AG08396 (cell line): ENCODE data around the gene TTC38.
"Not testable (repeated sequence)": the region's sequence is repeated elsewhere in the genome, so short reads cannot be mapped to it uniquely, and the experiment has no call there.

Experiments
- DNase-seq: peaks from one replicate; pipeline ENCODE4 v3.0.0; 2012; ENCODE audit warnings: low spot score, mixed read lengths

Gene TTC38

GRCh38 chr22:46246178-46246577 is 21.6 kb upstream of the TTC38 start:
- DNase-seq = no peak

GRCh38 chr22:46247443-46247975 is 20.3 kb upstream of the TTC38 start:
- DNase-seq = no peak

GRCh38 chr22:46250035-46250782 is 17.6 kb upstream of the TTC38 start, which contains the start of gene CDPF1:
CDPF1 (minus strand) TSS chr22:46250293; CDS start chr22:46248284, 2,009 bp downstream.
- peak; percentile 97 for DNase-seq

- DNase-seq = no peak
These were observed 17.1 kb upstream of the TTC38 start for GRCh38 chr22:46250783-46251125.

- no peak for DNase-seq
These were observed 16.5 kb upstream of the TTC38 start for GRCh38 chr22:46251266-46251665.

- DNase-seq = no peak
These were observed 15.9 kb upstream of the TTC38 start for GRCh38 chr22:46251816-46252380.

GRCh38 chr22:46256358-46256958 is 11.3 kb upstream of the TTC38 start:
- DNase-seq = no peak

- no peak for DNase-seq
These were observed 8.4 kb upstream of the TTC38 start for GRCh38 chr22:46259374-46259773.

GRCh38 chr22:46260038-46260437 is 7.8 kb upstream of the TTC38 start:
- DNase-seq = no peak

- DNase-seq = no peak
These were observed 5.2 kb upstream of the TTC38 start for GRCh38 chr22:46262449-46263215.

GRCh38 chr22:46263216-46263590 is 4.6 kb upstream of the TTC38 start, which contains the start of gene PKDREJ:
PKDREJ (minus strand) TSS chr22:46263343; CDS start chr22:46263322, 21 bp downstream.
- DNase-seq = no peak

GRCh38 chr22:46264520-46264919 is 3.3 kb upstream of the TTC38 start:
- not testable (repeated sequence) for DNase-seq

GRCh38 chr22:46265627-46266026 is 2.2 kb upstream of the TTC38 start:
- DNase-seq = not testable (repeated sequence)

- no peak for DNase-seq
These were observed 1.8 kb downstream of the TTC38 start for GRCh38 chr22:46269564-46269963.

- DNase-seq = no peak
These were observed 4.4 kb downstream of the TTC38 start for GRCh38 chr22:46272196-46272595.

- DNase-seq = no peak
These were observed 5.1 kb downstream of the TTC38 start for GRCh38 chr22:46272762-46273431.

GRCh38 chr22:46273432-46274148 is 5.8 kb downstream of the TTC38 start:
- no peak for DNase-seq

GRCh38 chr22:46274381-46274780 is 6.6 kb downstream of the TTC38 start:
- no peak for DNase-seq

- peak; percentile 35 for DNase-seq
These were observed 7.8 kb downstream of the TTC38 start for GRCh38 chr22:46275455-46276122.

- DNase-seq = no peak
These were observed 8.8 kb downstream of the TTC38 start for GRCh38 chr22:46276563-46276962.
